H1 (cell line): ENCODE measurements around the gene L3MBTL4. TPM values are rescaled to one million over a fixed set of nuclear protein-coding genes. Genes with fewer than 3 reads are reported as not detected.
"Not testable (repeated sequence)": the region's sequence is repeated elsewhere in the genome, so short reads cannot be mapped to it uniquely, and the experiment has no call there.

ENCODE experiments used
- CTCF ChIA-PET: fragments of 300-600 bp; sonication (Branson Sonifier 250); formaldehyde crosslinking; loops from one replicate; lab custom pipeline; 2021; ENCODE audit not compliant: partially characterized antibody; lab: Charles Lee
- POLR2A ChIA-PET: fragments of 300-600 bp; sonication (Branson Sonifier 250); formaldehyde crosslinking; loops from one replicate; lab custom pipeline; 2021; ENCODE audit warnings: inconsistent platforms; ENCODE audit not compliant: partially characterized antibody; lab: Charles Lee
- DNase-seq, 2 experiments: peaks; one replicate each; pipeline versions ENCODE4 v3.0.0 to v3.0.0-alpha.2; 2010 to 2022; ENCODE audit warnings: low spot score in 2 of 2, low read depth in 1 of 2, mixed read lengths in 1 of 2
- FAIRE-seq: peaks from 2 replicates; lab custom pipeline; 2011; peaks lifted over from hg19 to GRCh38; lab: Jason Lieb, UNC
- H2AFZ ChIP-seq: 2 replicates; pipeline ENCODE4 v1.8.1; 2012; ENCODE audit warnings: low read length, inconsistent platforms
- H2AK5ac ChIP-seq: 2 replicates; pipeline ENCODE4 v1.6.1; 2013; ENCODE audit warnings: low read depth, low read length
- H2BK120ac ChIP-seq: replicated peaks from 2 replicates; pipeline ENCODE3; 2013; ENCODE audit warnings: low read depth, low read length, inconsistent platforms
- H2BK12ac ChIP-seq: 2 replicates; pipeline ENCODE4 v1.6.1; 2013; ENCODE audit warnings: low read depth, low read length
- H2BK15ac ChIP-seq: 2 replicates; pipeline ENCODE4 v1.6.1; 2013; ENCODE audit warnings: low read length
- H2BK20ac ChIP-seq: 2 replicates; pipeline ENCODE4 v1.6.1; 2013; ENCODE audit warnings: low read length
- H2BK5ac ChIP-seq: 2 replicates; pipeline ENCODE4 v1.6.1; 2013; ENCODE audit warnings: low read depth, low read length
- H3K14ac ChIP-seq: 2 replicates; pipeline ENCODE4 v1.6.1; 2013; ENCODE audit warnings: inconsistent platforms; ENCODE audit not compliant: insufficient read length
- H3K18ac ChIP-seq: 2 replicates; pipeline ENCODE4 v1.6.1; 2013; ENCODE audit warnings: low read length; ENCODE audit errors: extremely low read depth
- H3K23ac ChIP-seq: 2 replicates; pipeline ENCODE4 v1.6.1; 2013; ENCODE audit warnings: inconsistent platforms; ENCODE audit not compliant: insufficient read length
- H3K23me2 ChIP-seq: 2 replicates; pipeline ENCODE4 v1.6.1; 2013; ENCODE audit warnings: low read depth, low read length
- H3K27ac ChIP-seq: 2 replicates; pipeline ENCODE4 v1.6.1; 2011; ENCODE audit warnings: low read depth, low read length, inconsistent platforms
- H3K27me3 ChIP-seq, 4 experiments: replicated peaks in 1 of 4; 1 replicate in 1 of 4; 2 replicates in 3 of 4; pipeline versions ENCODE4 v1.6.1 to v1.8.1; 2011 to 2013; ENCODE audit warnings: low read length in 3 of 4, mild to moderate bottlenecking in 3 of 4, inconsistent platforms in 2 of 4, mixed read lengths in 2 of 4, moderate library complexity in 1 of 4; ENCODE audit not compliant: control insufficient read depth in 3 of 4, insufficient read depth in 3 of 4; ENCODE audit errors: extremely low read depth in 1 of 4
- H3K36me3 ChIP-seq, 4 experiments: 2 replicates each; pipeline versions ENCODE4 v1.6.1 to v1.8.1; 2011 to 2013; ENCODE audit warnings: mild to moderate bottlenecking in 4 of 4, low read length in 3 of 4, moderate library complexity in 2 of 4, control low read depth in 1 of 4, inconsistent platforms in 1 of 4; ENCODE audit not compliant: insufficient read depth in 4 of 4, control insufficient read depth in 2 of 4
- H3K4ac ChIP-seq: replicated peaks from 2 replicates; pipeline ENCODE3; 2013; ENCODE audit warnings: low read length, low read depth, mixed read lengths, inconsistent platforms; ENCODE audit not compliant: insufficient read length
- H3K4me1 ChIP-seq, 4 experiments: replicated peaks in 1 of 4; 1 replicate in 1 of 4; 2 replicates in 3 of 4; pipeline versions ENCODE4 v1.6.1 to v1.8.1; 2011 to 2013; ENCODE audit warnings: low read length in 3 of 4, inconsistent platforms in 2 of 4, mixed read lengths in 1 of 4; ENCODE audit not compliant: insufficient read depth in 4 of 4, control insufficient read depth in 3 of 4
- H3K4me2 ChIP-seq, 2 experiments: 2 replicates each; pipeline versions ENCODE4 v1.6.1 to v1.8.1; 2011 to 2013; ENCODE audit warnings: low read depth in 2 of 2, low read length in 2 of 2, control low read depth in 1 of 2, inconsistent platforms in 1 of 2, mild to moderate bottlenecking in 1 of 2; ENCODE audit not compliant: insufficient read depth in 1 of 2
- H3K4me3 ChIP-seq, 4 experiments: fragments of 200-600, 300-600 bp in 1 of 4; sonication (generic), shearing (Covaris generic), sonication (Bioruptor Twin) in 1 of 4; 2 replicates each; pipeline versions ENCODE4 v1.5.1 to v1.8.1; 2011 to 2016; ENCODE audit warnings: low read length in 4 of 4, low read depth in 3 of 4, control low read depth in 2 of 4, inconsistent platforms in 2 of 4, mild to moderate bottlenecking in 2 of 4, mixed read lengths in 1 of 4, moderate library complexity in 1 of 4; ENCODE audit not compliant: insufficient read depth in 2 of 4; ENCODE audit errors: extremely low read depth in 1 of 4
- H3K56ac ChIP-seq: replicated peaks from 2 replicates; pipeline ENCODE3; 2013; ENCODE audit warnings: low read depth, mild to moderate bottlenecking, mixed read lengths, low read length, inconsistent platforms; ENCODE audit not compliant: insufficient read length
- H3K79me1 ChIP-seq: 2 replicates; pipeline ENCODE4 v1.6.1; 2013; ENCODE audit warnings: low read depth, low read length, control low read depth
- H3K79me2 ChIP-seq, 2 experiments: 2 replicates each; pipeline versions ENCODE4 v1.6.1 to v1.8.1; 2012 to 2013; ENCODE audit warnings: low read length in 2 of 2, mild to moderate bottlenecking in 2 of 2, inconsistent platforms in 1 of 2; ENCODE audit not compliant: insufficient read depth in 2 of 2, control insufficient read depth in 1 of 2
- H3K9ac ChIP-seq, 4 experiments: replicated peaks in 1 of 4; 1 replicate in 1 of 4; 2 replicates in 3 of 4; pipeline versions ENCODE4 v1.6.1 to v1.8.1; 2011 to 2013; ENCODE audit warnings: low read depth in 3 of 4, low read length in 3 of 4, control low read depth in 2 of 4, mild to moderate bottlenecking in 2 of 4, moderate library complexity in 2 of 4, inconsistent platforms in 1 of 4; ENCODE audit errors: extremely low read depth in 1 of 4
- H3K9me3 ChIP-seq, 2 experiments: 2 replicates each; pipeline versions ENCODE4 v1.6.1 to v1.8.1; 2012 to 2013; ENCODE audit warnings: mild to moderate bottlenecking in 2 of 2, moderate library complexity in 2 of 2, control low read depth in 1 of 2, inconsistent platforms in 1 of 2, low read depth in 1 of 2, low read length in 1 of 2, mixed read lengths in 1 of 2; ENCODE audit not compliant: insufficient read depth in 2 of 2
- H4K20me1 ChIP-seq, 2 experiments: replicated peaks in 1 of 2; 2 replicates each; pipeline versions ENCODE3 to v1.8.1; 2011 to 2013; ENCODE audit warnings: inconsistent platforms in 2 of 2, low read length in 2 of 2, mild to moderate bottlenecking in 1 of 2; ENCODE audit not compliant: insufficient read depth in 2 of 2, control insufficient read depth in 1 of 2
- H4K5ac ChIP-seq: 2 replicates; pipeline ENCODE4 v1.6.1; 2013; ENCODE audit warnings: low read length, low read depth, mixed read lengths, inconsistent platforms; ENCODE audit not compliant: insufficient read length
- H4K8ac ChIP-seq: 2 replicates; pipeline ENCODE4 v1.8.0; 2013; ENCODE audit warnings: mild to moderate bottlenecking, moderate library complexity, low read length, inconsistent platforms; ENCODE audit not compliant: insufficient read depth; ENCODE audit errors: extremely low read depth
- H4K91ac ChIP-seq: replicated peaks from 2 replicates; pipeline ENCODE3; 2013; ENCODE audit warnings: low read length, mixed read lengths, inconsistent platforms; ENCODE audit not compliant: insufficient read length
- WGBS, 2 experiments: shearing (Covaris generic) in 1 of 2; methylation state at CpG; one replicate each; pipeline versions ENCODE4 v1.1.6 to v1.1.7; 2013 to 2015; ENCODE audit warnings: low lambda C conversion rate in 2 of 2, mixed read lengths in 2 of 2, inconsistent platforms in 1 of 2, low coverage in 1 of 2, missing lambda C conversion rate in 1 of 2; ENCODE audit not compliant: insufficient replicate concordance in 2 of 2, insufficient coverage in 1 of 2, insufficient read length in 1 of 2; ENCODE audit errors: extremely low coverage in 1 of 2, missing lambda C conversion rate in 1 of 2; 5-methylcytosine and 5-hydroxymethylcytosine counted together
- polyA plus RNA-seq, 7 experiments: library from polyadenylated mRNA; depleted of rRNA in 3 of 7; stranded (reverse) in 5 of 7; unstranded in 2 of 7; fragments of >200 nt in 5 of 7; fragments of 200-250 nt in 2 of 7; gene quantifications; 1 replicate in 5 of 7; 2 replicates in 1 of 7; 4 replicates in 1 of 7; pipeline versions ENCODE4 v1.2.1 to v1.2.3, GENCODE V29; 2011 to 2013; ENCODE audit warnings: missing spikeins in 2 of 7, mixed read lengths in 2 of 7
- total RNA-seq: library from RNA; stranded (reverse); fragmentation: NEBNext Ultra II Directional; extraction: Animal tissue kit (Norgen Biotek cat#: 25700); gene quantifications from 2 replicates; pipeline ENCODE4 v1.2.1, GENCODE V29; 2021

Gene L3MBTL4
- total and polyA plus RNA-seq, 2 of the 8 experiments (the other 6 are each of a cell fraction or from before 2014, with no cell fraction given): 1.0 to 2.1 TPM

DNA sequence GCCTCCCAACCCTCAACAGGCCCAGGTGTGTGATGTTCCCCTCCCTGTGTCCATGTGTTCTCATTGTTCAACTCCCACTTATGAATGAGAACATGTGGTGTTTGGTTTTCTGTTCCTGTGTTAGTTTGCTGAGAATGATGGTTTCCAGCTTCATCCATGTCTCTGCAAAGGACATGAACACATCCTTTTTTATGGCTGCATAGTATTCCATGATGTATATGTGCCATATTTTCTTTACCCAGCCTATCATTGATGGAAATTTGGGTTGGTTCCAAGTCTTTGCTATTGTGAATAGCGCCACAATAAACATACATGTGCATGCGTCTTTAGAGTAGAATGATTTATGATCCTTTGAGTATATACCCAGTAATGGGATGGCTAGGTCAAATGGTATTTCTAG is 37.2 kb downstream of the L3MBTL4 start:
- H3K79me1 ChIP-seq, H3K18ac ChIP-seq, H4K8ac ChIP-seq, H3K27me3 ChIP-seq, H3K79me2 ChIP-seq, H3K23ac ChIP-seq, H2BK15ac ChIP-seq, H3K27ac ChIP-seq, H2AK5ac ChIP-seq, H2BK12ac ChIP-seq, H3K36me3 ChIP-seq, H2BK120ac ChIP-seq, DNase-seq, H3K23me2 ChIP-seq, H3K4ac ChIP-seq, H2BK5ac ChIP-seq, H3K14ac ChIP-seq, H2BK20ac ChIP-seq, H3K4me3 ChIP-seq, H3K56ac ChIP-seq, H4K20me1 ChIP-seq, H3K9ac ChIP-seq, H3K4me2 ChIP-seq, H2AFZ ChIP-seq, H4K5ac ChIP-seq, CTCF ChIA-PET, H3K4me1 ChIP-seq, FAIRE-seq, H3K9me3 ChIP-seq, H4K91ac ChIP-seq, POLR2A ChIA-PET: not testable (repeated sequence)
- WGBS, 2 experiments: 90% methylated on average over 2 of the region's 2 CpGs; no CpG with 5 or more reads in 1 of the 2 experiments
